GM19468 (cell line): ENCODE data around the gene UBR3.
"Not testable (repeated sequence)": the region's sequence is repeated elsewhere in the genome, so short reads cannot be mapped to it uniquely, and the experiment has no call there.

Source experiments
- ATAC-seq: cut with Tn5 transposase; IDR thresholded peaks from one replicate; pipeline ENCODE4 v1.9.1; 2021; ENCODE audit warnings: mild to moderate bottlenecking, moderate library complexity, moderate number of reproducible peaks; ENCODE audit not compliant: unreplicated experiment; ENCODE audit errors: extremely low read depth

The UBR3 gene

GRCh38 chr2:169923977-169924376, 96.7 kb downstream of the UBR3 start:
- no peak for ATAC-seq

GRCh38 chr2:169925968-169926367, 98.7 kb downstream of the UBR3 start:
- no peak for ATAC-seq

GRCh38 chr2:169928463-169928864, 101.2 kb downstream of the UBR3 start:
- no peak for ATAC-seq

GRCh38 chr2:169933124-169933711, 106.0 kb downstream of the UBR3 start:
- peak; percentile 39 for ATAC-seq

GRCh38 chr2:169936652-169937051, 109.4 kb downstream of the UBR3 start:
- ATAC-seq = not testable (repeated sequence)

- ATAC-seq = no peak
These were observed 118.3 kb downstream of the UBR3 start for GRCh38 chr2:169945515-169945914.

- no peak for ATAC-seq
These were observed 118.8 kb downstream of the UBR3 start for GRCh38 chr2:169946092-169946491.

- ATAC-seq = no peak
These were observed 119.3 kb downstream of the UBR3 start for GRCh38 chr2:169946546-169946945.

- no peak for ATAC-seq
These were observed 128.7 kb downstream of the UBR3 start for GRCh38 chr2:169955940-169956339.

GRCh38 chr2:169957219-169957618, 130.0 kb downstream of the UBR3 start:
- not testable (repeated sequence) for ATAC-seq

GRCh38 chr2:169961911-169962310, 134.7 kb downstream of the UBR3 start:
- no peak for ATAC-seq

- ATAC-seq = no peak
These were observed 136.5 kb downstream of the UBR3 start for GRCh38 chr2:169963786-169964185.

- no peak for ATAC-seq
These were observed 137.5 kb downstream of the UBR3 start for GRCh38 chr2:169964740-169965139.

- no peak for ATAC-seq
These were observed 138.2 kb downstream of the UBR3 start for GRCh38 chr2:169965495-169965894.

- no peak for ATAC-seq
These were observed 139.2 kb downstream of the UBR3 start for GRCh38 chr2:169966454-169966853.

- no peak for ATAC-seq
These were observed 141.5 kb downstream of the UBR3 start for GRCh38 chr2:169968743-169969142.

GRCh38 chr2:169975221-169975620, 148.0 kb downstream of the UBR3 start:
- ATAC-seq = no peak

GRCh38 chr2:169976335-169976851, 149.1 kb downstream of the UBR3 start:
- ATAC-seq = no peak

GRCh38 chr2:169977530-169977929, 150.3 kb downstream of the UBR3 start:
- ATAC-seq = no peak

GRCh38 chr2:169978402-169979017, 151.3 kb downstream of the UBR3 start:
- no peak for ATAC-seq

- ATAC-seq = no peak
These were observed 151.8 kb downstream of the UBR3 start for GRCh38 chr2:169979025-169979424.

- no peak for ATAC-seq
These were observed 152.7 kb downstream of the UBR3 start for GRCh38 chr2:169980001-169980400.
